NOMO-1 treated with DMSO at 0.1 percent for 48 hours (cell line): ENCODE results near the gene RBMS3.
"Not testable (repeated sequence)": the region's sequence is repeated elsewhere in the genome, so short reads cannot be mapped to it uniquely, and the experiment has no call there.

Experiments
- DNase-seq: peaks from one replicate; lab custom pipeline; 2025; ENCODE audit not compliant: unreplicated experiment; lab: John Stamatoyannopoulos, UW

The RBMS3 gene

DNA sequence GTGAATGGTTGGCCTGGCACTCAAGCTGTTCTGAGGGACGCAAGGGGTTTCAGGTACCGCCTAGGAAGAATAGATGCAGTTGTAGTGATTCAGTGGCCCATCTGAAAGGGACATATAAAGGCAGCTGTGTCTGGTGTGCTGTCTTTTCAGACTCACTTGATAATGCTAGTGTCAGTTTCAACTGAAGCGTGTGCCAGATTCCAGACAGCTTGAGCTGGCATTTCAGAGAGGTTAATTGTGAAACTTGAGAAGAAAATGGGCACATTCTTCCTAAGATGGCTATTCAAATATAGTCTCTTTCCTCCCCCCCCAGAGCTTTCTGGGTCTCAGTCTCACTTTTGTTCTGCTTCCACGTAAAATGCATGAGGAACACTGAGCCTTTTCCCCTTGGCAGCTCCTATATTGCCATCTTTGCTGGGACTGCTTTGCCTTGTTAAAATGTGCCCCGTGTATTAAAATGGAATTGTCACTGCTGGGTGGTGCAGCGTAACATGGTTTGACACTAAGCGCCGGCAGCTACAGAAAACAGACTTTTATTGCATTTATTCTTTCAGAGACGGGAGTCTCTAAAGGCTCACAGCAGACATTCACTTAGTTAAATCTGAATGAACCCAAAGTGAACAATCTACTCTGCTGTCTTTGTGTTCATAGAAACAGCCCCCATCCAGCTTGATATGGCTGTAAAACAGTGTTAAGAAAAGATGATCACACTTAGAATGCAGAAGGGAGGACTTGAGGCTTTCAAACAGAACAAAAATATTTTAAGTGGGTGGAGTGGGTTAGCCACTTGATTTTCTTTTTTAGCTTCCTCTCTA lies 478.7 kb downstream of the RBMS3 start:
- DNase-seq: no peak

- DNase-seq: no peak
Measured at GRCh38 chr3:29760226-29760685, 479.4 kb downstream of the RBMS3 start.

DNA sequence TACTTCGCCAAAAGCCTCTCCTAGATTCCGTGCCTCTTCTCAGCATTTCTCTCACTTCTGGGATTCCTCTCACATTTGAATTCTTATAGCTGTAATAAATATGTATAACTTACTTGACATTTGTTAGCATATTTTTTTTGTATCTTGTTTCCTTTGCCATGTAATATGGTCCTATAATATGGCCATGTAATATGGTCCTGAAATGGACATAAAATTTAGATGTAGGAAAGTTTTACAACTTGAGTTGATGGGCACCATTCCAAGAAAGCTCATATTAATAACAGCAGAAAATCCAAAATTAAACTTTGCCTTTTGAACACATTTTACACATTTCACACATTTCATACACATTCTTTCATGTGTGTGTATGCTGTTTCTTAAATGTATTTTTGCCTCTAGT lies 480.6 kb downstream of the RBMS3 start:
- DNase-seq: no peak

- no peak for DNase-seq
Measured at GRCh38 chr3:29763115-29763514, 482.2 kb downstream of the RBMS3 start.

- DNase-seq: peak; percentile 66
Measured at GRCh38 chr3:29764041-29764440, 483.2 kb downstream of the RBMS3 start.

DNA sequence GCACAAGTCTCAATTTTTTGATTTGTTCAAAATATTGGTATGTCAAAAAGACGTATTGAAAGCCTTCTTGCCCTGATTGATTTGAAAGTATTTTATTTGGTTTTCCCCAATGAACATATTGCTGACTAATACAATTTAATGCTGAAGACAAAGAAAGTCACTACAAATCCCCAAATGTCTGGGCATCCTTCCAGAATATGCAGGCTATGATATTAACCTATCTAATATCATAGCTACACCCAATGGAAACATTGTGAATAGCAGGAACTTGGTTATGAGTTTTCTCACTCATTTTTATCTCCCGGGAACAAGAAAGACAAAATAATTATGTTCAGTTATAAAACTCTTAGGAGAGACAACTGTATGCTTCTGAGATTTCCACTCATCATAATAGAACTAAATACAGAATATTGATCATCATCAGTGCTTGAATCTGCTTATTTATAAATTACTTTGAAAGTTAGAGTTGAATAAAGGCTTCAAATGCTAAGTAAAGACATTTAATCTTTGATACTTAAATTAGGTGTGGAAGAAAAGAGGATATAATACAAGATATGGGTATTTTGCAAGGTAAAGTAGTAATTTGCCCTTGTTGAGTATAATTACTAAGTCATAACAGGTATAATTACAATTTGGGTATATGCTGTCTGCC lies 483.9 kb downstream of the RBMS3 start:
- peak; percentile 8 for DNase-seq

GRCh38 chr3:29771602-29772001 lies 490.7 kb downstream of the RBMS3 start:
- DNase-seq: peak; percentile 38

GRCh38 chr3:29772436-29772835 lies 491.6 kb downstream of the RBMS3 start:
- DNase-seq: no peak

DNA sequence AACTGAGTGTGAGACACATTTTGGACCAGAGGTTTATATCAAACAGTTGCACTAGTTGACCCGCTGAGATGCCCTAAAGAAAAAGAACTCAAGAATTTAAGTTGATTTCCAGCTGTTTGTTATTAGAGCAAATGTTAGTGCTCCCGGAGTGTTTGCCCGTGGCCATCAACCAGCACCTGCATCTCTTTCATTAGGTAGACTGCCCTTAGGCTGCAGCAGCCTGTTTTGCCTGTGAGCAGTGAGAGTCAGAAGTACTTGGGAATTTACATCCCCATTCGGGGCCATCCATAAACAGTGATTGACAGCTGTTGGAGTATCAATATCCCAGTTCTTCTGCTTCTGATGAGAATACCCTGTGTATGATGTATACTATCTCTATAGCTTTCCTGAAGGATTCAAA lies 492.6 kb downstream of the RBMS3 start:
- DNase-seq: no peak

- DNase-seq: no peak
Measured at GRCh38 chr3:29775340-29775739, 494.5 kb downstream of the RBMS3 start.

GRCh38 chr3:29777869-29778268 lies 497.0 kb downstream of the RBMS3 start:
- no peak for DNase-seq

DNA sequence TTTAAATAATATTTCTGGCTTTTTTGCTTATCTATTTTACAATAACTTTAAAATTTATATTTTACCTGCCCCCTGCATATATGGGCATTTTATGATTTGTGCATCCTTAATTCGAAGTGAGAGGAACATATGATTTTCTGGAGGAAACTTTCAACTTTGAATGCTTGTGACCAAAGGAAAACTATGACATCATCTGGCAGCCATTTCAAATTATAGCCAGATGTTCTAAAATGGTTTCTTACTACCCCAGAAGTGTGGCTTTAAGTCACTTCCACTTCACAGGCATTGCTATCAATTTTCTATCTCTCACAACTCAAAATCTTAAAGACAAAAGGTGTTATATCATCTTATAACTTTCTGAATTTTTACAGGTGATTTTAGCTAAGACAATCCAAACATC lies 508.8 kb downstream of the RBMS3 start:
- no peak for DNase-seq

- DNase-seq: no peak
Measured at GRCh38 chr3:29796808-29797207, 515.9 kb downstream of the RBMS3 start.

DNA sequence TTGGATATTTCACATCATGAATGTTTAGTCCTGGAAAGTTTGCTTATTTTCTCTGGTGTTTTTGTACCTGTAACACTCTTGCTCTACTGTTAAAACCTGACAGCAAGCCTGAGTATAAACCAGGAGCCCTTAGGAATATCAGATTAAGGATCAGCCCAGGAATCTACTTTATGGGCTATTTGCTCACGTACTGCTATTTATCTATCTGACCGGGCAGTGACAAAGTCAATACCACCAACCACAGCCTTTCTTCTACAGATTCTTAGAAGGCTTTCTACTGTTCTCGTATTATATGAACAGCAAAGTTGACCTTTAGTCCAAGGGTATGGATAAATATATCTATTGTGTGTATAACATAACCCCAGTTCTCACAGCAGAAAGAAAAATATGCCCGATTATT lies 521.2 kb downstream of the RBMS3 start:
- DNase-seq: no peak

- no peak for DNase-seq
Measured at GRCh38 chr3:29804044-29804443, 523.2 kb downstream of the RBMS3 start.

- no peak for DNase-seq
Measured at GRCh38 chr3:29805757-29806156, 524.9 kb downstream of the RBMS3 start.

- DNase-seq: not testable (repeated sequence)
Measured at GRCh38 chr3:29808324-29808723, 527.5 kb downstream of the RBMS3 start.

DNA sequence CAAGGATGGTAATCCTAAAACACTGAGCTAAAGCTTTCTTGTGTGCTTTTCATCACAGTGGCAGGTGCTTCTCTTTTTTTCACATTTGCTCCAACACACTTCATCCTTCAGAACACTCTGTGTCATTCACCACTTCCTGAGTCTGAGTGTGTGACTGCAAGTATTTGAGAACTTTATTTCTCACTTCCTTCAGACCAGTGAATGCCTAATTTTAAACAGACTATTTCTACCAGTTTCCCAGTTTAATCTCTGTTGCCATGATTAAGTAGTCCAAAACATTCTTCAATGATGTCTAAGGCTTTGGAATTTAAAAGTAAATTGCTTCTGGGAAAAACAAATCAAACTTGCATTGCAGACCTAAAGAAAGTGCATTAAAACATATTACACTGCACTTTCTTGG lies 541.2 kb downstream of the RBMS3 start:
- peak; percentile 68 for DNase-seq

DNA sequence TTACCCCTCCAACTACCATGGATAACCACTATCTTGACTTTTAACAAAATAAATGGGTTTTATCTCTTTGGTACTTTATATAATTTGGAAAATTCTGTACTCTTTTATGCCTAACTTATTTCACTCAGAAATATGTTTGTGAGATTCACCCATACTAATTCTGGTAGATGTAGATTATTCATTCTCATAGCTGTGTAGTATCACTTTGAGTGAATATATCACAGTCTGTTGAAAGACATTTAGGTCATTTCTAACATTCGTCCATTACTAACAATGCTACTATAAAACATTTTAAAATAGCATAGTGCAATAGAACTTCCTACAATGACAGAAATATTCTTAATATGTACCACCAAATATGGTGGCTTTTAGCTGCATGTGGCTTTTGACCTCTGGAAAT lies 542.4 kb downstream of the RBMS3 start:
- DNase-seq: no peak

GRCh38 chr3:29826712-29827111 lies 545.8 kb downstream of the RBMS3 start:
- DNase-seq: no peak

DNA sequence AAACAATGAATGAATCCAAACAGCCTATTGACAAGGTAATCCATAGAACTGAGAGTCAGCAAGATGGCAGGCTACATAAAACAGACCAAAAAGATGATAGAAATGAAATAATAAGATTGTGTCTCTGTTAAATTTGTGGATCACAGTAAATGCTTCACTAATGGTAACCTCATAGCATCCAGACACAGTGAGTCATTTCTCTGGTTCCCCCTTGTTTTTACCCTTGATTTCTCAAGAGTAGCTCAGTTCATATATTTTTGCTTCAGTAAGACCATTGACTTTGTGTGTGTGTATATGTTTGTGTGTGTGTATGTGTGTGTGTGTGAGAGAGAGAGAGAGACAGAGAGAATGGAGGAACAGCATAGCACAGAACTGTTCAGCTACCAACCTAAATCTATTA lies 546.9 kb downstream of the RBMS3 start:
- no peak for DNase-seq

DNA sequence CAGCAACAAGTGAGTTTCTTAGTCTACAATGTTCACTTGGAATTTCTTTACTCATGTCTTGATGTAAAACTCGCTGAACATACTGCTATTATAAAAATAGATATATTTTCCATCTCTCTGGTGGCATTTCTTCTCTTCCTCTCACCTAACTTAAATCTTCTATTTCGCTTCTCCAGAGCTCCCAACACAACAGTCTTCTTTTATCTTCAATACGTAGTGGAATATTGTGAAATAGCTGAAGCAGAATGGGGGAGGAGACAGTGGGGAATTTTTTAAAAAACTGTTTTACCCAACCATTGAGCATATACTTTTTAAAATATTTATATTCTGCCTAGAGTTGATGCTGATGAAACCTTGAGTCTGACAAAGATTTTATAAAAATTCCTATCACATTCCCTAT lies 548.5 kb downstream of the RBMS3 start:
- no peak for DNase-seq

- no peak for DNase-seq
Measured at GRCh38 chr3:29850641-29851040, 569.8 kb downstream of the RBMS3 start.
